ENCODE data around the gene ZNF174.

ZNF174 gene

GRCh38 chr16:3400779-3401688 is at the start of gene ZNF174, which contains the start of gene ZSCAN32:
Gene ZNF174 (plus strand): TSS chr16:3401215. CDS start chr16:3402005, 790 bp downstream.
Gene ZSCAN32 (minus strand): TSS chr16:3401004. CDS start chr16:3397557, 3,447 bp downstream.
- DNase-seq, result peak; percentile 99

GRCh38 chr16:3355589-3355988 is 45.4 kb upstream of the ZNF174 start, which contains the start of gene OR2C1:
Gene OR2C1 (plus strand): TSS chr16:3355889. CDS start chr16:3355941, 52 bp downstream.
- no peak for DNase-seq

GRCh38 chr16:3356118-3356517 is 44.9 kb upstream of the ZNF174 start:
- DNase-seq, result no peak

- no peak for DNase-seq
These were observed 42.1 kb upstream of the ZNF174 start for GRCh38 chr16:3358871-3359270.

GRCh38 chr16:3362931-3363330 is 38.1 kb upstream of the ZNF174 start:
- no peak for DNase-seq

GRCh38 chr16:3363793-3364192 is 37.2 kb upstream of the ZNF174 start:
- DNase-seq, result no peak

- DNase-seq, result peak; percentile 94
These were observed 36.1 kb upstream of the ZNF174 start for GRCh38 chr16:3364774-3365427.

GRCh38 chr16:3369073-3369472 is 31.9 kb upstream of the ZNF174 start:
- DNase-seq, result no peak

GRCh38 chr16:3375680-3376079 is 25.3 kb upstream of the ZNF174 start:
- DNase-seq, result no peak

- DNase-seq, result no peak
These were observed 23.1 kb upstream of the ZNF174 start for GRCh38 chr16:3377917-3378316.

- DNase-seq, result no peak
These were observed 18.0 kb upstream of the ZNF174 start for GRCh38 chr16:3383045-3383448.

- DNase-seq, result no peak
These were observed 12.7 kb upstream of the ZNF174 start for GRCh38 chr16:3388325-3388724.

- no peak for DNase-seq
These were observed 11.2 kb upstream of the ZNF174 start for GRCh38 chr16:3389663-3390338.

GRCh38 chr16:3400446-3400778 is 603 bp upstream of the ZNF174 start:
- DNase-seq, result no peak

GRCh38 chr16:3401719-3402397 is 843 bp downstream of the ZNF174 start:
- DNase-seq, result peak; percentile 21

- DNase-seq, result no peak
These were observed 7.7 kb downstream of the ZNF174 start for GRCh38 chr16:3408561-3409197.

GRCh38 chr16:3413730-3414379 is 12.8 kb downstream of the ZNF174 start:
- peak; percentile 3 for DNase-seq

- DNase-seq, result peak; percentile 47
These were observed 30.8 kb downstream of the ZNF174 start for GRCh38 chr16:3431779-3432219.

- no peak for DNase-seq
These were observed 33.4 kb downstream of the ZNF174 start for GRCh38 chr16:3434373-3434772.

- DNase-seq, result no peak
These were observed 38.6 kb downstream of the ZNF174 start for GRCh38 chr16:3439637-3440036.

Measured in fibroblast of skin of right quadriceps (primary cell).